Bone marrow (tissue), 2 donors: Measurements from ENCODE around the gene BANP.
"Not testable (repeated sequence)": the region's sequence is repeated elsewhere in the genome, so short reads cannot be mapped to it uniquely, and the experiment has no call there.

Experiments used
- DNase-seq, 2 donors: peaks; one replicate each; lab custom pipeline; 2025; lab: John Stamatoyannopoulos, UW

The BANP gene

DNA sequence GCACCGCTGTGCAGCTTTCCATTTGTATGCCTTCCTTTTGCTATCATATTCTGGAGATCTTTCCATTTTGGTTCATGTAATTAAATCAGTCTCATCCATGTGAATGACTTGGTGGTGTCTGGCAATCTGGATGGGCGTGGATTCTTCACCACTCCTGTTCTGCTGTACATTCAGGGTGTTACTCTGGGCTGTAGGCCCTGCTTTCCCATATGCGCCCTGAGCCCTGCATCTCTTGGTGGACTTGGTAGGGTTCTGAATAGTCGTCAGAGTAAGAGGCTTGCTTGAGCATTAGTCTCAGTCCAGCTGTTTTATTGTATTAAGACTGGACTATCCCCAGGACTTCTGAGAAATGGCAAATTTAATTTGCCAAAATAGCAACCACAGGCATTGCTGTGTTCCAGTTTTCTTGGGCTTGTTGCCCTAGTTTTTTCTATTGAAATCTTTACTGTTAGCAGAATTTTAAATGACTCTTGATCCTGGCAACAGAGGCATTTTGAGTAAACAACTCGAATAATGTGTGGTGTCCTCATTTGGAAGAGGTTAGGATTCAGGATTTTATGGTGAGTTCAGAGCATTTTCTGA lies 14.9 kb downstream of the BANP start:
- no peak for DNase-seq

DNA sequence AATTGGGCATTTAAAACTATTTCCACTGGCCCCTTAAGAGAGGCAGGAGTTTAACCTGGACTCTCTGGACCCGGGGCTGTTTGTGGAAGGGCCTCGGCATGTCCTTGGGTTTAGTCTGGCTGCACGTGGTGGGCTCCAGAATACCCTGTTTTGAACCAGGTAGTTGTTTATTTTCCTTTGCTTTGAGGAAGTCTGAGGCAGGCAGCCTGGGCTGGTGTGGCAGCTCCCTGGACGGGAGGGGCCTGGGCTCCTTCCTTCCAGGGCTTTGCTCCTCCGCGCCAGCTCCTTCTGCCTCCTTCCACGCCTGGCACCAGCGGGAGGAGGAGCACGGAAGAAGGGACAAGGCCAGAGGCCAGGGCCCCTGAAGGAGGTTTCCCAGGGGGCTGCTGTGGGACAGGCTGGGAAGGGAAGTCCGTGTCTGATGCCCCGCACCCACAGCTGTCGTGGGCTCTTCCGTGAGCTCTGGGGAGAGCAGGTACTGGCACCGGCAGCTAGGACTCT lies 15.5 kb downstream of the BANP start:
- DNase-seq, result no peak

DNA sequence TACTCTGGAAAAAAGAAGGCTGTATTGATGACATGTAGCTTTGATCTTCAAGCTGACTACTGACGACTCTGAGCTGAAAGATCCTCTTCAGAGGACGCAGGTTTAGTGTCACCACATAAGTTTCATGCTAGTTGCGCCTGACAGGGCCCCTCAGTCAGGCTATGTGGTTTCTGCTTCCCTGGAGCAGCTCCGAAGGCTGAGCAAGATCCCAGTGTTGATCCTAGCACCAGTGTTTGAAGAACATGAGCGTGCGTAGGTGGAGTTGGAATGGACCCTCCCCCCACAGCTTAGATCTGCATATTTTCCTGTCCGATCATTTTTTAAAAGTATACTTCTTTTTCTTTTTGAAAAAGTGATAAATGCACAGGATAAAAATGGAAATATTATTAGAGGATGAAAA lies 17.3 kb downstream of the BANP start:
- no peak for DNase-seq

DNA sequence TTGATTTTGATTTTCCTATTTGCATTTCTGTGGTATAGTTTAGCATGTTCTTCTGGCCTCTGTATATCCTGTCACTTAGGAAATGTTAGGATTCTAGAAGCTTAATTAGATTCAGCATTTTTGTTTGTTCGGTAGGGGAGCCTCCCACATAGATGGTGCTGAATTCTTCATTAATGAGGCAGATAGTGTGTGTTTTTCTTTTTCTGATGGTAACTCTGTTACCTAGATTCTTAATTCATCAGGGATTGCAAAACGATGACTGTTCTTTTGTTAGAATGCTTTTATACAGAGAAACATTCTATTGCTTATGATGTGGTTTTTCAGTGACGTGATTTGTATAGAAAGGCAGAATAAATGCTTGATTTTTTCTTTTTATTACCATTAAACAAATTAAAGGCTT lies 19.0 kb downstream of the BANP start:
- DNase-seq, result no peak

DNA sequence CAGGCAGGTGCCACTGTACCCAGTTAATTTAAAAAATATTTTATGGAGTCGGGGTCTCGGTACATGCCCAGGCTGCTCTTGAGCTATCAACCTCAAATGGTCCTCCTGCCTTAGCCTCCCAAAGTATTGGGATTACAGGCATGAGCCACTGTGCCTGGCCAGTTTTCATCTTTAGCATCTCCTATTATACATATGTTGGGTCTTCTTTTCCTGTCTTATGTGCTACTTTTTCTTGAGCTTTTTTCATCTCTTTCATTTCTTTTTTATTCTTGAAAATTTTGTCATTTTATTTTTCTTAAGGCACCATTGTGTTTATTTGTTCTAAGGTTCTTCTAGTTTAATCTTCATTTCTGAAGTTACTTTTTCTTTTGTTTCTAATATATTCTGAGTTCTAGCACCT lies 20.7 kb downstream of the BANP start:
- DNase-seq, result no peak

DNA sequence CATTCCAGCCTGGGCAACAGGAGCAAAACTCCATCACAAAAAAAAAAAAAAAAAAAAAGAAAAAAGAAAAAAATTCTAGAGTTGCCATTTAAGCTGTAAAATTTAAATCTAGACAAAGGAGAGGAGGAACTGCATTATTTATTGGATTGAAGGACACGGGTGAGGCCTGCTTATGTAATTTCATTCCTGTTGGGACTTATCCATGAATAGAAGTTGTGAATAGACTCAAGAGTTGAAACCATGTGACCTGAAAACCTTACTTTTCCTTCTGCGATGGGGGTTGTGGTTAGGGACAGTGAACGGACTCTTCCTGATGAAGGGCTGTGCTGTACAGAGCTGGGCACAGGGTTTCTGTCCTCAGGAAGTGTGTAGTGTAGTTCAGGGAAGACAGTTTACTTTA lies 22.5 kb downstream of the BANP start:
- DNase-seq, result no peak

DNA sequence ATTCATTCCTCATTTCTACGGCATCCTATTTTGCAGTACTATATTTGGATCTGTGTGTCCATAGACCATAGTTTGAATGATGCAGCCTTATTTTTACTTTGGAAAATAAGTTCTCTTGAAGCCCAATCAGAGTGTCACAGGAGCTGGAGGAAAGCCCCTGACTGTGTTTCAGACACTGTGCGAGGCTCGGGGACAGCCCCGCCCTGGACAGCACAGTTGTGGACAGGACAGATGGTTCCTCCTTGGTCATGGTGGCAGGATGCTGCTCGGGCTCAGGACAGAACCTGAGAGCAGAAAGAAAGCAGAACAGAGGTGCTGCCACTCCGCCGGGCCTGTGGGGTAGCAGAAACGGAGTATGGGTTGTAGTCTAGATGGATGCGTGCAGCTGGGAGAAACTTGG lies 22.9 kb downstream of the BANP start:
- no peak for DNase-seq

DNA sequence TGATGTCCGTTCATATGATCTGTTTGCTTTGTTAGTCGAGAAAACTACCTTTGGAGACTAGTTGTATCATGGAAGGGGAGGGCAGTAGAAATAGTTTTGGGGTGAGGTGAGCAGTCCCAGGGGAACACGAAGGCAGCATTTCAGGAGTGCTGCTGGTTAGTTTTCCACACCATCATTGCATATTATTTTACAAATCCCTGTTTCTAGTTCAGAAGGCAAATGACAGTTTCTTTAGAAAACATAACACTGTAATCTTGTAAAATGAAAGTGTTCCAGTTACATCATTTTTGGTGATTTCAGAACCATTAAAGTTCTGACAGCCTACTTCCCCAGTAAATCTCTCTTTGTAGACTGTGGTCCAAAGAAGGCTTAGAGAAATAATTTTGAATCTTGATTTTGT lies 25.4 kb downstream of the BANP start:
- no peak for DNase-seq

DNA sequence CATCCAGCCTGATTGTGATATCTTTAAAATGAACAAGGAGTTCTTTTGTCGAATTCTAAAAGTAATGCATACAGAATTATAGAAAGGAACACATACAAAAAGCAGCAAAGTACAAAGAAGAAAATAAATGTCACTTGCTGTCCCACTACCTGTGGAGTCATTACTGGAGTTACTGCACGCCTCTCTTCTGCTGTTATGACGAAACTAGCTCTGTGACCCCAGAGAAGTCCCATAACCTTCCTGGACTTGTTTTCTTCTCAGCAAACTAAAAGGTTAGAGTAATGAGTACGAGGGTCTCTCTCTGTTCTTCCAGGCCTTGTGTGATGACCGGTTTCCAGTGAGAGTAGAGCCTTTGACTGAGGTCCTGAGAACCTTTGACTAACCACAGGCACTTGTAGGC lies 26.9 kb downstream of the BANP start:
- no peak for DNase-seq

DNA sequence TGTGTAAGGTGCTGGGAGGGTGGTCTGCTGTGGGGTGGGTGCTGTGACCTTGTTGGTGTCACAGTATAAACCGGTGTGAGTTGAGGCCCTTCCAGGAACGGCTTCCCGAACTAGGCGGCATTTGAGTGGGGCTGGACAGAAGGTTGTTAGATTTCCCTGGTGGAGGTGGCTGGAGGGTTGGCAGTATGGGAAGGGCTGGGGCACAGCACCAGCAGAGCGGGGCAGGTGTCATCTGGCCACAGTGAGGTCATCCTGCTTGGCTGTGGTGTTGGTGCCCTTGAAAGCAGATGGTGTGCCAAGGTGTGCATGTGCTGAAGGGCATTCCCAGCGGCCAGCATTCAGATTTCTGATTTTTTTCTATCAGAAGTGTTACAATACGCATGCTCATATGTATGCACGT lies 28.1 kb downstream of the BANP start:
- no peak for DNase-seq

DNA sequence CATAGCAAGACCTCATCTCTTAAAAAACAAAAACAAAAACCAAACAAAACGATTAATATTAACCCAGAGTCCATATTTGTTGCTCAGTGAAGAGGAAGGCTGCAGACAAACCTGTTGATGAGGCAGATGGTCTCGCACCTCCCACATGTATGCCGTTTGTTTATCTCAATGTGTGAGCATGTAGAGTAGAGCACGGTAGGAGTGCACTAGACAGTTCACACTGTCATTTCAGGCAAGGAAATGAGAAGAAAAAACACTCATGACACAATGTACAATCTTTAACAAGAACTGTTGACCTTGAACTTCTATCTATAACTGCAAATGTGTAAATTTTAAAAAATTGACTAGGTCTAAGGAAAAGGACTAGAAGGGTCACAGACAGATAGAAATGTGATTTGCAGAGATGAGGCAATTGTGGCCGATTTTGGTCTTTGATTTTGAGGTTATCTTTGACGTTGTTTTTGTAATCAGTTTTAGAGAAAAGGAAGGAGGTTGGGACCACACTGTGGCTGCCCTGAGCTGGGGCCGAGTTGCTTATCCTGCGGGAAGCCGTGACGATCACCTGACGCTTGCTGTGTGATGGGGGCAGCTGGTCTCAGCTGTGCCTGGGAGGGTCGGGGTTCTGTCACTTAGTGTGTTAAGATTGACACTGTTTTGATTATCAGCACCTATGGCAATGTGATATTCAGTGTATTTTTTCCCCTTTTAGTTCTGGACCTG lies 28.8 kb downstream of the BANP start:
- DNase-seq, result not testable (repeated sequence)

DNA sequence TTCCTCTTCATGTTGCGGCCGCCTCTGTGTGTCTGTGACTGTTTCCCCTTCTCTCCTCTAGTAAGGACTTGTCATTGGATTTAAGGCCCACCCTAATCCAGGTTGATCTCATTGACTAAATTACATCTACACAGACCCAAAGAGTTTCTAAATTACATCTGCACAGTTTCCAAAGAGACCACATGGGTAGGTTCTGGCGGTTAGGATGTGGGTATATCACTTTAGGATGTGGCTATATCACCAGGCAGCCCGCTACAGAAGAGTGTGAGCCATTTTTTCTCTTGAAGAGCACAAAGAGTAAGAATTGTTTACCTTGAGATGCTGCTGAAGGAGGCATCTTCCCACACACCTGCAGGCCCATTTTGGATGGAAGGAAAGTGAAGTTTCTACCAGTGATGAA lies 30.1 kb downstream of the BANP start:
- DNase-seq, result not testable (repeated sequence)

DNA sequence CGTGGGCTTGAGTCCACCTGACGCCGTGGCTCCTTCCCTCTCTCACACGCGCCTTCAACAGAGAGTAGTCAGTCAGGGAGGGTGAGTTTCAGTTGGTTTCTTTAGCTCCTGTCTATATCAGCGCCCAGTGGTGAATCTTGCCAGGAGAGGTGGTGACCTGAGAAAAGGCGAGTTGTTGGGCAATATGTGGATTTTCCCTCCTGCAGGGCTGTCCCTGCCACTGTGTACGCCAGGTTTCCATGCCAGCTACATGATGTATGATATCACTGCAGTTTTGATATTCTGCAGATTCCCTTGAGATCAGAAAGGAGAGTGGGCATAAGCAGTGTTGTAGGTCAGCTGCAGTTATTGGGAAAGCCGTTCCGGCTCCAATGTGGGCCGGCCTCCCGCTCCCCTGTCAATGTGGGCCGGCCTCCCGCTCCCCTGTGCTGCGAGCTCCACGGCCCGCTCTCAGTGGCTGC lies 31.4 kb downstream of the BANP start:
- DNase-seq, result no peak

DNA sequence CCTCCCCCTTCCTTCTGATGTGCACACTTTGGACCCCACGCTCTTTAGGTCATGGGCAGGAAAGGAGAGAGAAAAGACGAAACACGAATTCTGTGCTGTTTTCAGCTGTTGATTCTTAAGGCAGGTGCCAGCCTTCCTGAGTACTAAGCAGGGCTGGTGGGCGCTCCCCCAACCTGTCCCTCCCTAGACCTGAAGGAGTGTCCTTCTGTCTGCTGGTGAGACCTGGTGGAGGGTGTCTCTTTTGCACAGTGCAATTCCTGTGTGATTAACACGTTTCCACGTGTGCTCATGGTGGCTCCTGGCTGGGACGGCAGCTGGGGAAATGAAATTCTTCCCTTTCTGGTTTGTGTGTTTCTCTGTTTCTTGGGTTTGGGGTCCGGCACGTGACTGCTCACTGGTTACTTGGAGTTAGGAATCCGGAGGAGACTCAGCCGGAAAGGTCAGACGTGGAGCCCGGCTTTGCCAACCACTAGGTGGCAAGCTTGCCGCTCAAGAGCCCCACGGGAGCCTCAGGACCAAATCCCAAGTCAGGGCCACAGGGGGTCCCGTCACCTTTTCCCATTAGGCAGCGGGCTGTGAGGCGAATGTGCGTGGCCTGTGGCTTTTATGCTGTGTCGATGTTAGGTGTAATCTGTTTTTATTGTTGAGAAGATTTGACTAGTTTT lies 32.0 kb downstream of the BANP start:
- not testable (repeated sequence) for DNase-seq

DNA sequence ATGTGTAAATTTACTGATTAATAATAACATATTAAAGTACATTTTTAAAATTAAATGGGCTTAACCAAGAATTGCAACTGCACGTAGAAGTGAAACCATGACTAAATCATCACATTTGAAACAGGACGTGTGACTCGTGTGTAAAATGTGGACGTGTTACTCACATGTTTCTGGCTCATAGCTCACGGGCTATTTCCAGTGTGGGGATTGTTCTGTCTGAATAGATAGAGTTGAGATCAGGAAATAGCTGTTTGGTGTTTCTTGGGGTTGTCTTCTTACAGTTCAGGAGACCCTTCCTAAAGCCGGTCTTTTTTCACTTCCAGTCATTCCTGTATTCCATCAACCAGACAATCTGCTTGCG lies 32.5 kb downstream of the BANP start:
- DNase-seq, result not testable (repeated sequence)

DNA sequence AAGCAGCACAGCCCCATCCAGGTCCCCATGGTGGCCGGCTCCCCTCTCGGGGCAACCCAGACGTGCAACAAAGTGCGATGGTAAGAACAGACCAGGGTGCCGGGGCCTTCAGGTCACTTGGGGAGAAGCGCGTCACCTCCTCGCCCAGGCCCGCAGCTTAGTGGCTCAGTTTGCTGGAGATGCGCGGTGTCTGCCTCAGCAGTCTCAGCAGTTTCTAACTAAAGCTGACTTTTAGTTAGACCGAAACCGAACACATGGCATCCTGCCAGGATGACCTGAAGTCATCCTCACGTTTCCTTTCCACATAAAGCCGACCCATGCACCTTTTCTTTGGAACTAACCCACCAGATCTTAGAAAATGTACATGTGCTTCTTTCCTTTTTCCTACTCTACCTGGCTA lies 32.9 kb downstream of the BANP start:
- not testable (repeated sequence) for DNase-seq

DNA sequence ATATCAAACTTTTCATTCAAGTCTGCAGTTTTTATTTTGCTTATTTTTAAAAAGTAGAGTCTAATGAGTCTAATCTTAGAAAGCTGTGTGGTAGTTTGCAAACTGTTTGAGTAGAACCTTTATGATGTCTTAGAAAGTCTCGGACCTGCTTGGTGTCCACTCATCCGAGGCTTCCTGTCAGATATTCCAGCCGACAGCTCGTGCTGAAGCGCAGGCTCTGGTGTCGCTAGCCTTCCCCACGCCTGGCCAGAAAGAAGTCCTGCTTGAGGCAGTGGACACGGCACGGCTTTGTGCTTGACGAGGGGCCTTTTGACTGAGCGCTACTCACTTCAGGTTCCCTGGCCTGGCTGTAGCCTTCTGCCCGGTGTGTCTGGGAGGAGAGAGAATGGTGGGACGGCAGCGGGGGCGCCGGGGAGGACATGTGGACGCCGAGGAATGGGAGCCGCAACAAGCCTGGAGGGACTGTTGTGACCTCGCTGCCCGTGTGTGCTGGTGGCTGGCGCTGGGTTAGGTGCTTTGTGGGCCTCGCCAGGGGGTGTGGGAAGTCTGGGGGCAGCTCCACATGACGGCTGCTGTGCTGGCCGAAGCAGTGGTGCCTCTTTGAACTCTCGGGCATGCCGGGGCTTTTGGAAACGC lies 33.5 kb downstream of the BANP start:
- DNase-seq, result no peak

DNA sequence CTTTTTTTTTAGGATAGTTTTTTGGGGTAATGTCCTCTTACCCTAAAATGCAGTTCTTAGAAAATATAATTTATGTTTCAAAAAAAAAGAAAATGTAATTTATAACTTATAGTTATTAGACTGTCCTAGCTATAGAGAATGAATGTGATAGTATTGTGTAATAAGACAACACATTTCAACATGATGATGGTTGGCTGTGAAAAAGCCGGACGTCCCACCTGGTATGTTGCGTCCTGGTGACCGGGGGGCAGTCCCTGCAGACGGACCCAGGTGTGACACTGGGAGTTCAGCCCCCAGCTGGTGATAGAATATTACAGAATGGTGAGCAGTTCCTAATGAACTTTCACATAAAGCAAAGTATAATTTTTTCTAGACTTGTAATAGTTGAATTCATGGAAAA lies 34.3 kb downstream of the BANP start:
- DNase-seq, result not testable (repeated sequence)

DNA sequence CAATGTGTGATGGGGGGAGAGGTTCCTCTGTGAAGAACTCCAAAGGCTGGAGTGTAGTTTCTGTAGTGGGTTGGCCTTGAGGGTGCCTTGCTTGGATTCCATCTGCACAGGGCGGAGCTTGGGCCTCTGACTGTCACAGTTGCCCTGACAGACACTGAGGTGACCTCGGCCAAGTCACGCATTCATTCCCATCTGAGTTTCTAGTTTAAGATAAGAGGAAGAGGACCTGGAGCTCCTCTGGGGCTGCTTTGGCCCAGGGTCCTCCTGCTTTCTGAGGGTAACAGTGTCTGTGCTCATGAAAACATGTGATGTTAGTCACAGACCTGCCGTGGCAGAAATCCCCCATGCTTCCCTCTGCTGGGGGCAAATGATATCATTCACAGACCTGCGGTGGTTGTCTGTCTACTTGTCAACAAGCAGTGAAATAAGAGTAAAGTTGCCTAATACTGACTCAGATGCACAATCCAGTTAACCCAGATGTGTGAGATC lies 35.2 kb downstream of the BANP start:
- DNase-seq, result not testable (repeated sequence)

DNA sequence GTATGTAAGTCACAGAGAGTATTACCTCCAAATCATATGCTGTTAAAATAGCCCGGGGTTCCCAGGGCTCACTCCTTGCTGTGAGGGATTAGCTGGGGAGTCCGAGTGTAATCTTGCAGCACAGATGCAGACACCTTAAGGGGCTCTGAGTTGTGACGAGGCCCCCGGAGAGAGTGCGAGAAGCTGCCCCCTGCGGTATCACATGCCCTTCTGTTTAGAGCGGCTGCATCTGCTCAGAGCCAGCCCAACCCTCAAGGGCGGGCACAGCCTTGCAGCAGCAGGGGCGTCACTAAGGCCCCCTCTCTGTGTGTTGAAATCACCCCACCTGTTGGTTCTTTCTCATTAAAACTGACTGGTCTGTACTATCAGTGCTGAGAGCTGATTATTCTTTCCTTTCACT lies 37.4 kb downstream of the BANP start:
- DNase-seq, result not testable (repeated sequence)

DNA sequence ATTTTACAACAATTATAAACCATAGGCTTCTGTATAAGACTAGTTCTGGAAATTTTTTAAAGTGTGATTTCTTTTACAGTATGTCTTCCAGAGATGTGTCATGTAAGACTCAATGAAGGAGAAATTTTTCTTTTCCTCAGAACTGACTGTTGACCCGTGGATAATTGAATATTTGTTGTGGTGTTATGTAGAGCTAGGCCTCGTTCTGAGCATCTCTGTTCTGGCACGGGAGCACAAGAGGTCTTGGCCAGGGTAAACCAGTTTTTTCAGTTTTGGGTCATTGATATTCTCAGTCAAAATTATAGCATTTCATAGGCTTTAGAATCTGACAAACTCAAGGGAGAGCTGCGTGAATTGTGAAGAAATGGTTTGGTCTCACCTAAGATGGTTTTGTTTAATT lies 39.0 kb downstream of the BANP start:
- not testable (repeated sequence) for DNase-seq

DNA sequence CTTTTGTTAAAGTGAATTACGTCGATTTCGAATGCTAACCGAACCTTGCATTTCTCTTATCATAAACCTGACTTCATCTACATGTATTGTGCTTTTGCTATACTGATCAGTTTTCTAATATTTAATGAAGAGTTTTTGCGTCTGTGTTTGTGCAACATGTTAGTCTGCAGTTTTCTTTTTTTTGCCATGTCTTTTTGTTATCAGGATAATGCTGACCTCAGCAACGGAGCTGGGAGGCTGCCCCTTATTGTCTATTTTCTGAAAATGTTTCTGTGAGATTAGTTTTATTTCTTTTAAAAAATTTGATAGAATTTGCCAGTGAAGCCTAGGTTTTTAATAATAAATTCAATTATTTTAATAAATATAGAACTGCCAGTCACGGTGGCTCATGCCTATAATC lies 40.9 kb downstream of the BANP start:
- not testable (repeated sequence) for DNase-seq

DNA sequence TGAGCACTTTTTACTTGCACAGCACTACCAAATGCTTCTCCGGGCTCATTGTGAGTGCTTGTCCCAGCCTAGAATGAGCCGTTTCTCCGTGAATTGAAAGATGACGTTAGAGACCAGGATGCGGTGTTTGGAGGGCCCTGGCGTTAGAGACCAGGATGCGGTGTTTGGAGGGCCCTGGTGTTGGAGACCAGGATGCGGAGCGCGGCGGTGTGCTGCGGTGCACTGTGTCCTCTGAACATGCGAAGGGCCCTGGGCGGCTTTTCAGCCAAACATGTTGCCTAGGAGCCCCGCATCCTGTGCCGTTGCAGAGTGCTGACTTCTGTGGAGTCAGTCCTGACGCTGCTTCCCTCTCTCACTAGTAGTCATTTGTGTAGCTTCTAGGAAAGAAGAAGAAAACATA lies 42.7 kb downstream of the BANP start:
- DNase-seq, result no peak
